ENCODE results near the gene COL27A1.

COL27A1 gene

DNA sequence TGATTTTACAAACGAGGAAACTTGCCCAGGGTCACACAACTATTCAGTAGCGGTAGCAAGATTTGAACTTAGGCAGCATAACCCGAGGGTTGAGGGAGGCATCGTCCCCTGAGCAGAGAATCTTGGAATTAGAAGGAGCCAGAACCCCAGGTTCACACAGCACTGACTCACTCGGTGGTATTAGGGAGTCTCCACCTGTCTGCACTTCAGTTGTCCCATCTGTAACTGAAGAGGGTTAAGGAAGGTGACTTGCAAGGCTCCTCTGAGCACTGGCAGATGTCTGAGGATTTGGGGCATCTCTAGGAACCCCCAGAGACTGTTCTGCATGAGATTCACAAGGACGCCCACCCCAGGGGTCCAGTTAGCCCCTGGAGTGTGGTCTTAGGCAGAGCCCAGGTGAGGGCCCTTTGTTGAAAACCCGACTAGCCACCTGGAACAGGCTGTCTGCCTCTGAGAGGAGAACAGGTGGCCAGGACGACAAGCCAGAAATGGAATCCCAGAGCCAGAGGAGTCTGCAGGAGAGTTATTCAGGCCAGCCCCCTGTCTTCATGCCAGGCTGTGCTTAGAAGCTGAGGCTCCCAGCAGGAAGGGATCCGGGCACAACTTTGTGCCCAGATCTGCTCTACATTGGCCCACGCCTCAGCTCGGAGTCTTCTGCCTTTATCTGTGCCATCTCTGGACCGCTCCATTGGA lies 117.5 kb downstream of the COL27A1 start:
- DNase-seq (ENCODE audit: low read depth in 2 of 2), result no peak

DNA sequence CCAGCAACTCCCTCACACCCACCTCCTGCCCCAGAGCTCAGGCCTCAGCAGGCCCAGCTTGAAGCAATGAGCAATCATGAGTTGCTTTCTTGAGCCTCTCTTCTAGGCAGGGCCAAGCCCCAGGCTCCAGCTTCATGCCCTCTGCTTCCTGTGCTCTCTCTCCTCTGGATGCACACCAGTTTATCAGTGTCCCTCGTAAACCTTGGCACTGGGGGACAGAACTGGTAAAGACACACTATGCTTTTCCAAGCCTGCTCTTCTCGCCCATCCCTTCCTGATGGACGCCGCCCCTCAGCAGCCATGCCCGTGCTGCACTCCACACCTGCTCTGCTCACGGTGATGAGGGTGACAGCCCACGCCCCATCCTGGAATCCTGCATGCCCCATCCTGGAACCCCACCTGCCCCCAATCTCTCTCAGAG lies 118.1 kb downstream of the COL27A1 start:
- no peak for DNase-seq (ENCODE audit: low read depth in 2 of 2)

DNA sequence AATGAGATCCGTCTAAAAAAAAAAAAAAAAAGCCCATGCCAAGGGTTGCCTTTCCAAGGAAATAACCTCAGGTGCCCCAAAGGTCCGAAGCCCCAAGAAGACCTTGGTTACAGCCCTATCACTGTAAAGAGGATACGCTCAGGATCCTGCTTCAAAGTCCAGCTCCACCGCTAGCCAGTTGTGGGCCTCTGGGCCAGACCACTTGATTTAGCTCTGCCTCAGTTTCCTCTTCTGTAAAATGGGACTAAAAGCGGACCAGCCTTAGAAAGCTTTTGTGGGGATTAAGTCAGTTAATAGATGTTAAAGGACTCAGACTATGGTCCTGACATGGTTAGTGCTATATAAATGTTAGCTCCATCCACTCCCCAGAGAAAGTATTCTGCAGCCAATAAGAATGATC lies 118.9 kb downstream of the COL27A1 start:
- no peak for DNase-seq (ENCODE audit: low read depth in 2 of 2)

DNA sequence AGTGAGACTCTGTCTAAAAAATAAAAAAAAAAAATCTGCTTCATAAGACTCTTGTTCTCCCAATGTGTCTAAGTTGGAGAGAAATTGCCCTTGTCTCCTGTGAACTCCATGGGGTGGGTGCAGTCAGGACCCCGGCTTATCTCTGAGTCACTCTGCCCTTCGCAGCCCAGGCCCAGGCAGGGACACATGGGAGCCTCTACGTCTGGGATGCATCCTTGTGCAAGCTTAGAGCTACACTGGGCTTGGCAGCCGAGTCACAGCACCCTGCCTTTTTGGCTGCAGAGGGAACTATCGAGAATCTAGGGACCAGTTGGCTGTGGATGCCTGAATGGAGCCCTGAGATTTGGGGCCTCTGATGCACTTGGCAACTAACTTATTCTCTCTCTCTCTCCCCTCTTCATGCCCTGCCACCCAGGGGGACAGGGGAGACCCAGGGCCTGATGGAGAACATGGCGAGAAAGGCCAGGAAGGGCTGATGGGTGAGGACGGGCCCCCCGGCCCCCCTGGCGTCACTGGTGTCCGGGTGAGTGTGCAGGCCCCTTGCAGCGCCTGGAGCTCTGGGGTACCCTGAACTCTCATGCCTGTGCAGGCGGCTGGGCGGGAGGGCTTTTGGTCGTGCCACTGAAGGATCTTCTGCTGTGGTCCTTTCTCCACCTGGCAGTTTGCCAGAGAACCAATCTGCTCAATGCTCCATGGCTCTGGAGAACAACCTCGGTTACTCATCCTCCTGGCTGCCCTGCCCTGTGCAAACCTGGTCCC lies 120.1 kb downstream of the COL27A1 start:
- DNase-seq (ENCODE audit: low read depth in 2 of 2), result no peak

DNA sequence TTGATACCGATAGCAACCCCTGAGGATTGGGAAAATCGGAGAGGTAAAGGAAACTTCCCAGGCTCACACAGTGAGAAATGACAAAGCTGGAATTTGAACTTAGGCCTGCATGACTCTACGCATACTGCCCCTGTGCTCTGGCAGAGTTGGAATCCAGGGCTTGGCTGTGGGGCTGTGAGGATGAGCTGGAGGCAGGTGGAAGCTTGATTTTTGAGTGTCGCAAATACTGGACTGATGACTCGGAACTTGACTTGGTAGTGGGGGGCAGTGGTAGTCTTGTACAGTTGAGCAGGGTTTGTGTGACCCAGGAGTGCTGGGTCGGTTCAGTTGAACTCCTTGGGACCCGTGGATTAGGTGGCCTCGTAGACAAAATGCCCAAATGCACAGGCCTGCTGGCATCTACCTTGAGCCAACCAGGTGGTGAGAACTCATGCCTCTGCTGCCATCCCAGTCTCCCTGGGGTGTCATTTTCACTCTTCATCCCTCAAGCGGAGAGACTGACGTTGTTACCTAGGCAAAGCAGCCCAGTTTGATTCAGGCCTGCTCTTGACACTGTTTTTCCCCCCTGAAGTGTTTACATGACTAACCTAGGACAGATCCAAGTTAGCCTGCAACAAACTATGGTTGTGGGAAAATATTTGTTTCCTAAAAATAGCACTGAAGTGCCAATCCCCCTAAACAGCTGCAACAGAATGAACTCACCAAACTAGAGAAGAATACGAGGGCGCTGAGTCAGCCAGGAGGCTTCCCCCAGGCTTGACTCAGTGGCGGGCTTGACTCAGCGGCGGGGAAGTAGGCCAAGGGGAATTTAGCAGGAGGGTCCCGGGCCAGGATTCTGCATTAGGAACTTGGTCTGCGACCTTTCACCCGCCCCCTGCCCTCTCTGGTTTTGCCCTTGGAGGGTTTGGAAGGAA lies 121.8 kb downstream of the COL27A1 start:
- DNase-seq (ENCODE audit: low read depth in 2 of 2), result no peak

DNA sequence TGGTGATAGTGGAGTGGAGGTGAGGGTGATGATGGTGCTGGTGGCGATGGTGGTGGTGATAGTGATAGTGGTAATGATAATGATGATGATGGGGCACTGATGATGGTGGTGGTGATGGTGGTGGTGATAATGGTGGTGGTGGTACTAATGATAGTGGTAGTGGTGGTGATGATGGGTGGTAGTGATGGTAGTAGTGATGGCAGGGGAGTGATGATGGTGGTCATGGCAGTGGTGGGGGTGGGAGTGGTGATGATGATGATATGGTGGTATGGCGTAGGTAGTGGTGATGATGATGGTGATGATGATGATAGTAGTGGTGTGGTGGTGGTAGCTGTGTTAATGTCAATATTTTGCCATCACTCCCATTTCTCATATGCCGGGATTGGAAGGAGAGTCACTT lies 123.0 kb downstream of the COL27A1 start:
- DNase-seq (ENCODE audit: low read depth in 2 of 2), result no peak

DNA sequence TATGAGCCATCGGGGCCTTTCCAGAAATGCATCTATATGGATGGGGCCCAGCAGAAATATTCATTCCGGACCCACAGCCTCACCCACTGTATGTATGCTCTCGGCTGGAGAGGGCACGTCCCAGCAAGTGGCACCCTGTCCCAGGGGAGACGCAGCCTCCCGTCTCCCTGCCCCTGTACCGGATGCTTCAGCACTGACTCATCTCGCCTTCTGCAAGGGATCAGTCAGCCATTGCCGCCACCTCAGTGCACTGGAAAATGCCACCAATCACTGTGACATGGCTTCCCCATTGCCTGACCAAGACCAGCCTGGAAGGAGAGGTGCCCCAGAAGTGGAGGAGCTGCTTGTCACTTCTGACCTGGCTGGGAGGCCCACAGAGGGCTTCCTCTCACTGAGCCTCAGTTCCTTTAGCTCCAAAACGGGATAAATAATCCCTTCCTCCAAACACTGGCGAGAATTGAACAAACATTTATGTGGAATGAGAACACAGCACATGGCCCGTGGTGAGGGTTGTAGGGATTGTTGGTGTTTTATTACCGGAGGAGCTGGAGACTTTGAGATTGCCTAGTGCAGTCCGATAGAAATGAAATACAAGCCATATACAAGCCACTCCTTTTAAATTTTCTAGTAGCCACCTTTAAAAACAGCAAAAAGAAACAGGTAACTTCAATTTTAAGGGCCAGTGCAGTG lies 123.7 kb downstream of the COL27A1 start:
- no peak for DNase-seq (ENCODE audit: low read depth in 2 of 2)

DNA sequence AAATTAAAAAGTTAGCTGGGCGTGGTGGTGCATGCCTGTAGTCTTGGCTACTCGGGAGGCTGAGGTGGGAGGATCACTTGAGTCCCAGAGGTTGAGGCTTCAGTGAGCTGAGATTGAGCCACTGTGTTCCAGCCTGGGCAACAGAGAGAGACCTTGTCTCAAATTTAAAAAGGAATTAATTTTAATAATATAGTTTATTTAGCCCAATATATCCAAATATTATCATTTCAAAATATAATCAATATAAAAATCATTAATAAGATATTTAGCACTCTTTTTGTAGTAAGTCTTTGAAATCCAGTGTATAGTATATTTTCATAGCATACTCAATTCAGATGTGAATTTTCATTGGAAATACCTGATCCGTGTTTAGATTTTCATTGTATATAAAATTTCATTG lies 124.4 kb downstream of the COL27A1 start:
- no peak for DNase-seq (ENCODE audit: low read depth in 2 of 2)

DNA sequence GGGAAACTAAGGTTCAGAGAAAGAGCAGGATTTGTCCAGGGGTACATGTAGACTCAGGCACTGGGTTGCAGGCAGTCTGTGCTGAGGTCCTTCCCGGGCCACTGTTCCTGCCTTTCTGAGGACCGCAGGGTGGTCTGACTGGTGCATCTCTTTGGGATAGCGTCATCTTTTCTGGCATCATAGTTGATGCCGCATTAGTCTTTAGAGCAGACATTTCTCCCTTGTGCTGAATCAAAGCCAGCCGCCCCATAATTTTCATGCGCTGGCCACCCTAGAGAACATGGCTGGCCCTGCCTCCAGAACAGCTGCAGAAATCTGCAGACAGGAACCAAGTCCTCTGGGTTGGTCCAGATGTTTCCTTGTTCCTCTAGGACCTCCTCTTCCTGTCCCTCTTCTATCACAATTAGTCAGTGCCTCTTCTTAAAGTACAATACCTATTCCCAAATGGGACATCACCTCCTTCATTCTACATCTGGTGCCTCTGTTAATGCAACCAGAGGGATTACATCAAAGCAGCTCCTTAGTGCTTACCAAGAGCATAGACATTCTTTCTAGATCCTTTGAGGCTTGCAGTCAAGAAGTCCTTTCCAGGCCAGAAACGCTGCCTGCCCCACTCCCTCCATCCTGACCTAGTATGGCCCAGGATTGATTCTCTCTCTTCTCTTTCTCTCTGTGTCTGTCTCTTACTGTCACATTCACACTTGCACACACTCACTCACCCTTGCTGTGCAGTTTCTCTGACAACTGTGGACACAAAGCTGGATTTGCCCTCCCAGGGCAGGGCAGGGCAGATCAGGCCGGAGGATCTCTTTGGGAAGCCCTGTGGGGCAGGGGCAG lies 125.5 kb downstream of the COL27A1 start:
- DNase-seq (ENCODE audit: low read depth in 2 of 2), result no peak

DNA sequence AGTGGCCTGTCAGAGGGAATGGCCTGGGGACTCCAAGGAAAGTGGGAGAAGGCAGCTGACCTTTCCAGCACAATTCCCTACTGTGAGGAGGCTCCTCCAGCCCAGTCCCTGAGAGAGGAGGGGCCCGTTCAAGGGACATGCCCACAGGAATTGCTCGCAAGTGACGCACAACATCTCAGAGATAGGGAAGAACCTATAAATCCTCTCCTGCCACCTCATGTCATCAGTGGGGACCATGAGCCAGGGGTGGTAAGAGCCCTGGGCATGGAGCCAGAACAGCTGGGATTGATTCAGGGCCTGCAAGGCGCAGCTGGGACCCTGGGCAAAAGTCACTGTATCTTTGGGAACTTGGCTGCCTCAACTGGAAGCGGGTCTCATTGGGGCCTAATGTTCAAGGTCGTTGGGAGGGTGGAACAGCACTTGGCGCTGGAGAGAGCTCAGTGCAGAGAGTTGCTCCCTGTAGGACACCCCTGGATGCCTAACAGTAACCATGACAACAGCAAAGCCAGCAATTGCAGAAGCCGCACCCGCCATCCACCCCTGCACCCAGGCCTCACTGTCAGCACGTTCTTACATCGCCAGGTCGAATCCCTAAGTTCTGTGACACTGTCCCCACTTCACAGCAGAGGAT lies 126.3 kb downstream of the COL27A1 start:
- no peak for DNase-seq (ENCODE audit: low read depth in 2 of 2)

DNA sequence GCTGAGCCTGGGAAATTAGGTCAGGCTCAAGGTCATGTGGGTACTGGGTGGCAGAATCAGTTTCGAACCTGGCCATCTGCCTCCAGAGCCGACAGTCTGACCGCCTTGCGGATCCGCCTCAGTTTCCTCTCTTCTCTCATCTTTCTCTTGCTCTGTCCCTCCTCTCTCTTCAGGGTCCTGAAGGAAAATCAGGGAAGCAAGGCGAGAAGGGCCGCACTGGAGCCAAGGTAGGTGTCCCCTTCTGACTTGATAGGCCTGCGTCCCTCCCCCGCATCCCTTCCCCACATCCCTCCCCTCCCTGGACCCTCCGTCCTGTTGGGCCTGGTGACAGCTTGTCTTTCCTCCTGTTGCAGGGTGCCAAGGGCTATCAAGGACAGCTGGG lies 126.8 kb downstream of the COL27A1 start:
- DNase-seq (ENCODE audit: low read depth in 2 of 2), result no peak

DNA sequence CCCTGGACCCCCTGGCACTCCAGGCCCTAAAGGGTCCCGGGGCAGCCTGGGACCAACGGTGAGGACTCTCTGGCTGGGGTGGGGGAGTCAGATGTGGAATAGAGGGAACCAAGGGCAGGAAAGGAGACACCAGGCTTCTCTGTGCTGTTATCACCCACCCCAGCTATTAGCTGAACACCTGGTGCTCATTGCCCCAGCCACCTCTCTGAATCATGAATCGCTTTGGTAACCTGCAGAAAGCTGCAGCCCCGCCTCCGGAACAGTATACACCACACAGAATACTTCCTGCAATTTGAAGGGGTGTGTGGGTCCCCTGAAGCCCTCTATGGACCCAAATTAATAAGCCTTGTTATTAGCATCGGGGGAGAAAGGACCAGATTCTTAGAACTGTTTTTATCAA lies 127.2 kb downstream of the COL27A1 start:
- no peak for DNase-seq (ENCODE audit: low read depth in 2 of 2)

DNA sequence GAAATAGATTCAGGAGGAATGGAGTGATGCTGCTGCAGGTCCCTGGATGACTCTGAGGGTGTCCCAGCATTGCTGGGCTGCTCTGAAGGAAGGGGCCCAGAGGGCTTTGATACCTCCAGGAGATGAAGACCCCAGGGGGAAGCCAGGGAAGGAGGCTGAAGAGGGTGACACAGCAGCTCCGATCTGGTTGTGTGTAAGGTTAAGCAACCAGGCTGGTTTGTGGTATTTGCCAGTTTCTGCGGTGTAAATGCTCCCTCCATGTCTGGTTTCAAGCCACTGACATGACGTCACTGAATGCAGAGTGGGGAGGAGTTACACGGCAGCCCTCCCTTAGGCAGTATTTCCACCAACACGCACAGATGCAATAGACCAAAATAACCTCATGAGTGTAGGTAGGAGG lies 127.6 kb downstream of the COL27A1 start:
- DNase-seq (ENCODE audit: low read depth in 2 of 2), result no peak

DNA sequence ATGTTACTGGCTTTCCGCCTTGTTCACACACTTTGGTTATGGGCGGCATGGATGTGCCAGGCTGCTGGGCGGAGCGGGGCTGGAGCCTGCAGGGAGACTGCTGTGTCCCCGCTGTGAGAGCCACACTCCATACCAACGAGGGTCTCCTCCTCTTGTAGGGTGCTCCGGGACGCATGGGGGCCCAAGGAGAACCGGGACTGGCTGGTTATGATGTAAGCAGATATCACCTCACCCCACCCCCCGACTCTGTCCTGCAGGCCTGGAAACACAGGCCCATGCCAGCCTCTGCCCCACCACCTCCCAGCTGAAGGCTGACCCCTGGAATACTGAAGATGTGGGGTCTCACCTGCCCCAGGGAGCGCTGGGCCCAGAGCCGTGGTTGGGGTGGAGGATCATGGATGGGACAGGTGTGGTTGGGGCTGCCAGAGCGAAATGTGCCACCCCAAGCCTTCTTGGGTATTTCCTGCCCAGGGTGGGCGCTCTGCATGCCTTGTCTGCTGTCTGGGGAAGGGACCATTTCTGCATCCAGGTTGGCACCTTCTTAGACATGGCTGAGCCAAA lies 128.3 kb downstream of the COL27A1 start:
- no peak for DNase-seq (ENCODE audit: low read depth in 2 of 2)

DNA sequence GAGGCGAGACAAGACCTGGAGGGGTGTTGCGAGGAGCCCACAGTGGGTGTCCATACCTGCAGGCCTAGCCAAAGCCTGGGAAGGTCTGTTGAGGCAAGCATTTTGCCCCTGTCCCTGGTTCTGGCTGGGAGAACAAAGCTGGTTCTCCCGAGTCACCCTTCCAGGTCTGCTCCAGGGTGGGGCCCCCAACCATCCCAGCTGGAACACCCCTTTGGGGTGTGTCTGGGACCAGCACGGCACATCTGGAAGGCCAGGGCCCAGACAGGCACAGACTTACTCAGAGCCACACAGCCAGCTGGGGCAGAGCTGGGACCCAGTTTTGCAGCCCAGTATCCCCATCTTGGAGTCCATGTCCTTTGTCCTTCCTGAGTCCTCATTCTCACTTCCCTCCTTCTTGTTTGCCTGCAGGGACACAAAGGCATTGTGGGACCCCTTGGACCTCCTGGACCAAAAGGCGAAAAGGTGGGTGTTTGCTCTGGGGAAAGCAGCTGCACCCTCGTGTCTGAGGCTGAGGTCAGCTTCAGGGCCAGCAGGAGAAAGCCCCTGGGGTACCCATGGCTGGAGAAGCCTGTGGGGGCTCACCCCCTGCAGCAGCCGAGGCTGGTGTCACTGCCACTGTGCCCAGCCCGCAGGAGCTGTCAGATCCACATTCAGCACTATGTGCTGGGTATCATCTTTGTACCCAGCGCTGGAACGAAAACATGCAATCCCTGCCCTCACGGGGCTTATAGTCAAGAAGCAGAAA lies 129.2 kb downstream of the COL27A1 start:
- no peak for DNase-seq (ENCODE audit: low read depth in 2 of 2)

DNA sequence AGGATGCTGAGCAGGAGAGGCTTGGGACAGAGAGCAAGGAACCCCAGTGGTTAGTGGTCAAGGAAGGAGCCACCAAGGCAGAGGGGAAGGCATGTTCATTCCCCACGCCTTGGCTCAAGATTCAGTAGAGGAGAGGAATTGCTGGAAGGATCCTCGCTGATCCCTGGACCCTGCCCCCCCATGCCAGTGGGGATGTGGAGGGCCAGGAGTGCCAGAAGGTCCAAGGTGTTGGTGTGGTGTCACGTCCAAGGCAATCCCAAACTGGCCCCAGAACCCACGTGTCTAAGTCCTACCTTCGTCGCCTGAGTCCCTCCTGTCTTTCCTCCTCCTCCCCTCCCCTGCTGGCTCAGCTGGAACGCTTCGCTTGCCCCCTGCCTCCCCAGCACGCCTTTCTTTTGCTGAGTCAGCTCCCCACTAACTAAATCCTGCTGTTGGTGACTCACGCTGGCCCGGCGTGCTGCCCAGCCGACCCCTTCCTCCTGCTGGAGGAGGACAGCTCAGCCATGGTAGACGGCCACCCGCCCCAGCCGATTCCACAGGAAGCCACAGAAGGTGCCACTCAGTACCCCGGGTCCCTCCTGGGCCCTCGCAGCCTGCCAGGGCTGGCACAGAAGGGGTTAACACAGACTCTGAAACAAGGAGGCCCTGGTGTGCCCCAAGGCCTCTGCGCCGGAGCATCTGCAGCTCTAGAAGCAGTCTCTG lies 130.0 kb downstream of the COL27A1 start:
- DNase-seq (ENCODE audit: low read depth in 2 of 2), result no peak

DNA sequence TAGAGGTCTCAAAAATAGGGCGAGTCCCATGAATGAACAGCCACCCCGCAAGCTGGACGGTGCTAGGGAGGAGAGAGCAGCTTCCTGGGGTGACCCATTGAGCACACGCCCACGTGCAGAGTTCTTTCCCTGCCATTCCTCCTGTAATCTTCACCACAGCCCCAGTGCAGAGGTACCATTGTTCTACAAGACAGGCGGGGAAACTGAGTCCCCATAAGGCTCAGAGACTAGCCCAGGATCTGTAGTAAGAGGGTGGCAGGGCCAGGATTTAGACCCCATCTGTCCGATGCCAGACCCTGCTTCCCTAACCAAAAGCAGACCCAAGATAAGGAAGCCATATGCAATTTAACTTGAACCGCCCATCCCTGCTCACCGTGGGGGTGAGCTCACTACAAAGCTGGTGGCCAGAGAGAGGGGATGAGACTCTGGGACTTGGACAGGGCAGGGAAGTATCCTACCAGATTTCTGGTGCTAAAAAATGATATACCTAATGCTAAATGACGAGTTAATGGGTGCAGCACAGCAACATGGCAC lies 130.9 kb downstream of the COL27A1 start:
- no peak for DNase-seq (ENCODE audit: low read depth in 2 of 2)

DNA sequence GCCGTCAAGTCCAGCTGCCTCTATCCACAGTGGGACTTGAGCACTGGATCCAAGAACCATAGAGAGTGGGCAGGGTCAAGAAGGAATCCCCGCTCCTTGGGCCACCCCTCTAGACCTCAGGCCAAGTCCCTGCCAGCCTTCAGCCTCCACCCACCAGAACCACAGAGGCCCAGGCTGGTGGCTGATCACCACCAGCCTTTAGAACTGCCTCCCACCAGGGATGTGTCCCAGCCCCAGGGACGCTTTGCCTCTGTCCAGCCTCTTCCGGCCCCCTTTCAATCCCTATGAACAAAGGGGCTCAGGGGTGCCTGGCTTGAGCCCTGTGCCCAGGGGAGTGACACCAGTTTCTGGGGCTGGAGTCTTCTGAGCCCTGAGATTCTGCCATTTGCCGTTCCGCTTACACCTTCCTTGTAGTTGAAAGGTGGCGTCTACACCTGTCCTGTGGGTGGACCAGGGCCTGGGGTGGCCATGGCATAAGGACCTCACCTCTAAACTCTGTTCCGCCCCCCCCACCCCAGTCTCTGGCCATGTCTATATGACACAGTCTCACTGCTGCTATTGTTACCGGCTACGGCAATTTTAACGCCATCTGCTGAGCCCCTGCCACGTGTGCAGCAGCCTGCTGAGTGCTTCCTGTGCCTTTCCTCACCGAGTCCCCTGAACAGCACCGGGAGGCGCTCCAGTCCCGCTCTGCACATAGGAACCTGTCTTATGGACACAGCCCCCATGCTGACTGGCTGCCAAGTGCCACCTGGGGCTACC lies 131.8 kb downstream of the COL27A1 start:
- DNase-seq (ENCODE audit: low read depth in 2 of 2), result no peak

Measured in stimulated activated CD4-positive, alpha-beta T cell treated with anti-CD3 and anti-CD28 coated beads, Interleukin-1b, Interleukin-23, amount 100 ng/mL, for 4 hours (primary cell).